HepG2 (cell line): ENCODE data around the gene SNUPN. TPM values are rescaled to one million over a fixed set of nuclear protein-coding genes. Genes with fewer than 3 reads are reported as not detected.

Experiments
- ARID4A ChIP-seq: sonication (generic); formaldehyde crosslinking; IDR thresholded peaks from 2 replicates; pipeline ENCODE4 v1.5.0; 2020; ENCODE audit warnings: mild to moderate bottlenecking, missing genetic modification reagents, borderline replicate concordance
- ATAD3A ChIP-seq: sonication (generic); formaldehyde crosslinking; IDR thresholded peaks from 2 replicates; pipeline ENCODE4 v1.4.0; 2020; ENCODE audit warnings: missing genetic modification reagents
- CENPT ChIP-seq: sonication (generic); formaldehyde crosslinking; IDR thresholded peaks from 2 replicates; pipeline ENCODE4 v1.8.0; 2022; ENCODE audit warnings: low read depth, mild to moderate bottlenecking, moderate library complexity, missing genetic modification reagents
- FOXK2 ChIP-seq: fragments of 450-650 bp; IDR thresholded peaks from 2 replicates; pipeline ENCODE4 v1.6.1; 2016
- JUN ChIP-seq: sonication (generic); formaldehyde crosslinking; IDR thresholded peaks from 2 replicates; pipeline ENCODE4 v1.4.0; 2020; ENCODE audit warnings: mild to moderate bottlenecking, missing genetic modification reagents
- LBX2 ChIP-seq: sonication (generic); formaldehyde crosslinking; IDR thresholded peaks from 2 replicates; pipeline ENCODE4 v1.5.0; 2020; ENCODE audit warnings: missing genetic modification reagents, mild to moderate bottlenecking, borderline replicate concordance
- RFXANK ChIP-seq: IDR thresholded peaks from 2 replicates; pipeline ENCODE4 v1.6.1; 2016
- SALL2 ChIP-seq: sonication (generic); formaldehyde crosslinking; IDR thresholded peaks from 2 replicates; pipeline ENCODE4 v1.8.1; 2023; ENCODE audit warnings: mild to moderate bottlenecking, missing genetic modification reagents, inconsistent platforms
- SNAPC4 ChIP-seq: sonication (generic); formaldehyde crosslinking; IDR thresholded peaks from 2 replicates; pipeline ENCODE4 v1.4.0; 2020; ENCODE audit warnings: mild to moderate bottlenecking, missing genetic modification reagents
- TRIM22 ChIP-seq: fragments of 450-650 bp; IDR thresholded peaks from 2 replicates; pipeline ENCODE4 v1.6.1; 2017
- ZNF224 ChIP-seq: sonication (generic); formaldehyde crosslinking; IDR thresholded peaks from 2 replicates; pipeline ENCODE4 v1.5.0; 2020; ENCODE audit warnings: mild to moderate bottlenecking, missing genetic modification reagents
- ZNF232 ChIP-seq: sonication (generic); formaldehyde crosslinking; IDR thresholded peaks from 2 replicates; pipeline ENCODE4 v1.4.0; 2020; ENCODE audit warnings: missing genetic modification reagents, borderline replicate concordance
- ZNF326 ChIP-seq: sonication (generic); formaldehyde crosslinking; IDR thresholded peaks from 2 replicates; pipeline ENCODE4 v1.4.0; 2020; ENCODE audit warnings: missing genetic modification reagents, borderline replicate concordance
- ZNF383 ChIP-seq: sonication (generic); formaldehyde crosslinking; IDR thresholded peaks from 2 replicates; pipeline ENCODE4 v1.4.0; 2020; ENCODE audit warnings: missing genetic modification reagents, mild to moderate bottlenecking, borderline replicate concordance
- ZNF550 ChIP-seq: sonication (generic); formaldehyde crosslinking; IDR thresholded peaks from 2 replicates; pipeline ENCODE4 v1.4.0; 2020; ENCODE audit warnings: mild to moderate bottlenecking, missing genetic modification reagents, borderline replicate concordance
- ZNF652 ChIP-seq: IDR thresholded peaks from 2 replicates; pipeline ENCODE4 v1.6.1; 2016; ENCODE audit warnings: low read depth, borderline replicate concordance
- ZNF746 ChIP-seq: sonication (generic); formaldehyde crosslinking; IDR thresholded peaks from 2 replicates; pipeline ENCODE4 v1.8.0; 2022; ENCODE audit warnings: mild to moderate bottlenecking, missing genetic modification reagents
- ZNF790 ChIP-seq: sonication (generic); formaldehyde crosslinking; IDR thresholded peaks from 2 replicates; pipeline ENCODE4 v1.8.0; 2022; ENCODE audit warnings: missing genetic modification reagents, mild to moderate bottlenecking, borderline replicate concordance
- polyA plus RNA-seq, 8 experiments: library from polyadenylated mRNA; depleted of rRNA in 3 of 8; stranded (reverse) in 7 of 8; unstranded in 1 of 8; fragments of >200 nt; fragmentation: Illumina TruSeq in 4 of 8; extraction: Trizol in 4 of 8; gene quantifications; 2 replicates each; pipeline versions ENCODE4 v1.2.1 to v1.2.3, GENCODE V29; 2011 to 2016; ENCODE audit warnings: low read depth in 4 of 8, missing spikeins in 1 of 8, mixed read lengths in 1 of 8; ENCODE audit not compliant: insufficient read depth in 1 of 8
- total RNA-seq, 5 experiments: library from RNA; depleted of rRNA; stranded (reverse); fragments of >200 nt; fragmentation: Illumina TruSeq; extraction: Trizol; gene quantifications; 2 replicates each; pipeline ENCODE4 v1.2.3, GENCODE V29; 2016; ENCODE audit warnings: low read depth in 1 of 5

Gene SNUPN
- total and polyA plus RNA-seq, 2 of the 13 experiments (the other 11 are each of a cell fraction or from before 2014, with no cell fraction given): 9.0 to 16.4 TPM

GRCh38 chr15:75625542-75626347 is at the start of gene SNUPN (continued):
- no peak for TF ChIP-seq ZNF550 (CRISPR knock-in tag)
- TF ChIP-seq ZNF326 (CRISPR knock-in tag): no peak
- TF ChIP-seq ZNF746 (CRISPR knock-in tag): peak; percentile 90
- TF ChIP-seq ARID4A: peak; percentile 73; the same call in 1 of the 2 replicates
- TF ChIP-seq FOXK2: no peak
- peak; percentile 62; the same call in 1 of the 2 replicates for TF ChIP-seq ZNF790 (CRISPR knock-in tag)
- peak; percentile 82; the same call in 1 of the 2 replicates for TF ChIP-seq SNAPC4 (CRISPR knock-in tag)
- peak; percentile 51; the same call in 1 of the 2 replicates for TF ChIP-seq SALL2
- no peak; the same call in 1 of the 2 replicates for TF ChIP-seq ZNF232 (CRISPR knock-in tag)
- TF ChIP-seq ZNF652 (CRISPR knock-in tag): 0 out of 2 replicates have a peak, but pooled peaks have one; percentile 20
- TF ChIP-seq ATAD3A: 0 out of 2 replicates have a peak, but pooled peaks have one; percentile 49
- TF ChIP-seq ZNF383 (CRISPR knock-in tag): no peak; the same call in 1 of the 2 replicates
- TF ChIP-seq ZNF224: 0 out of 2 replicates have a peak, but pooled peaks have one; percentile 55
- no peak; the same call in 1 of the 2 replicates for TF ChIP-seq JUN (CRISPR knock-in tag)
- TF ChIP-seq TRIM22: no peak
- TF ChIP-seq RFXANK (CRISPR knock-in tag): no peak
- TF ChIP-seq CENPT: no peak
- 0 out of 2 replicates have a peak, but pooled peaks have one; percentile 13 for TF ChIP-seq LBX2 (CRISPR knock-in tag)
